ENCODE results near the gene VAC14. TPM values are rescaled to one million over a fixed set of nuclear protein-coding genes. Genes with fewer than 3 reads are reported as not detected.

The VAC14 gene
- total RNA-seq, 2 donors from 2014 or later, result 26.5 to 27.7 TPM

- DNase-seq (no peak), ATAC-seq (no peak)
- Histone ChIP-seq H3K4me3 (no peak overlapping the region), H3K9me3 (no peaks in the 10 kb centered on the region), H3K27me3 (no peaks in the 10 kb centered on the region), H3K4me1 (no peaks in the 10 kb centered on the region), H3K27ac (no peak overlapping the region), H3K36me3 (replicated peaks in 1 of 2; ENCODE audit: insufficient read depth in 1 of 2, low read depth in 2 of 2) (no peaks in the 10 kb centered on the region)
- 90 to 94% methylated on average over 7 to 9 of the region's 9 CpGs for WGBS, 2 donors
- intact Hi-C loops (cut with DNase I), result no loop called here
- TF ChIP-seq, protein P1, sequence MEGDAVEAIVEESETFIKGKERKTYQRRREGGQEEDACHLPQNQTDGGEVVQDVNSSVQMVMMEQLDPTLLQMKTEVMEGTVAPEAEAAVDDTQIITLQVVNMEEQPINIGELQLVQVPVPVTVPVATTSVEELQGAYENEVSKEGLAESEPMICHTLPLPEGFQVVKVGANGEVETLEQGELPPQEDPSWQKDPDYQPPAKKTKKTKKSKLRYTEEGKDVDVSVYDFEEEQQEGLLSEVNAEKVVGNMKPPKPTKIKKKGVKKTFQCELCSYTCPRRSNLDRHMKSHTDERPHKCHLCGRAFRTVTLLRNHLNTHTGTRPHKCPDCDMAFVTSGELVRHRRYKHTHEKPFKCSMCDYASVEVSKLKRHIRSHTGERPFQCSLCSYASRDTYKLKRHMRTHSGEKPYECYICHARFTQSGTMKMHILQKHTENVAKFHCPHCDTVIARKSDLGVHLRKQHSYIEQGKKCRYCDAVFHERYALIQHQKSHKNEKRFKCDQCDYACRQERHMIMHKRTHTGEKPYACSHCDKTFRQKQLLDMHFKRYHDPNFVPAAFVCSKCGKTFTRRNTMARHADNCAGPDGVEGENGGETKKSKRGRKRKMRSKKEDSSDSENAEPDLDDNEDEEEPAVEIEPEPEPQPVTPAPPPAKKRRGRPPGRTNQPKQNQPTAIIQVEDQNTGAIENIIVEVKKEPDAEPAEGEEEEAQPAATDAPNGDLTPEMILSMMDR (IDR thresholded peaks at IDR 0.05), result no peak
- no peak for TF ChIP-seq POLR2A (IDR thresholded peaks at IDR 0.05)
Observed at GRCh38 chr16:70701596-70701995, 99.4 kb downstream of the VAC14 start.

- DNase-seq, result no peak
- intact Hi-C loops (cut with DNase I), result no loop called here
- Histone ChIP-seq H3K4me1 (no peaks in the 10 kb centered on the region), H3K36me3 (replicated peaks in 1 of 2; ENCODE audit: insufficient read depth in 1 of 2, low read depth in 2 of 2) (no peaks in the 10 kb centered on the region), H3K9me3 (no peaks in the 10 kb centered on the region), H3K27ac (peak overlapping the region in 1 of 4 donors; percentile 10), H3K4me3 (no peak overlapping the region), H3K27me3 (no peaks in the 10 kb centered on the region)
- WGBS, 2 donors, result 79 to 86% methylated on average over 2 to 3 of the region's 3 CpGs
- TF ChIP-seq POLR2A (IDR thresholded peaks at IDR 0.05), result no peak
- TF ChIP-seq, protein P1 (IDR thresholded peaks at IDR 0.05), result no peak
- ATAC-seq, result no peak
Observed at GRCh38 chr16:70701036-70701435, 99.9 kb downstream of the VAC14 start.

- no peaks in the 10 kb centered on the region for H3K4me1 ChIP-seq
- intact Hi-C loops (cut with DNase I), result no loop called here
- WGBS, 2 donors, result 78 to 91% methylated on average over 17 to 30 of the region's 30 CpGs
- ATAC-seq (peak; percentile 43), DNase-seq (peak in 3 of 4 donors; percentile 56 to 62 (median 57))
- TF ChIP-seq POLR2A (IDR thresholded peaks at IDR 0.05), result peak in 1 of 3 donors; percentile 8
- TF ChIP-seq, protein P1 (IDR thresholded peaks at IDR 0.05), result no peak
- H3K36me3 ChIP-seq (replicated peaks in 1 of 2; ENCODE audit: insufficient read depth in 1 of 2, low read depth in 2 of 2), result no peaks in the 10 kb centered on the region
- no peaks in the 10 kb centered on the region for H3K9me3 ChIP-seq
- H3K27me3 ChIP-seq, result no peaks in the 10 kb centered on the region
- H3K4me3 ChIP-seq, result no peak overlapping the region
- peak overlapping the region in 2 of 4 donors; percentile 10 to 20 for H3K27ac ChIP-seq
Observed at GRCh38 chr16:70700101-70701020, 100.6 kb downstream of the VAC14 start.

DNA sequence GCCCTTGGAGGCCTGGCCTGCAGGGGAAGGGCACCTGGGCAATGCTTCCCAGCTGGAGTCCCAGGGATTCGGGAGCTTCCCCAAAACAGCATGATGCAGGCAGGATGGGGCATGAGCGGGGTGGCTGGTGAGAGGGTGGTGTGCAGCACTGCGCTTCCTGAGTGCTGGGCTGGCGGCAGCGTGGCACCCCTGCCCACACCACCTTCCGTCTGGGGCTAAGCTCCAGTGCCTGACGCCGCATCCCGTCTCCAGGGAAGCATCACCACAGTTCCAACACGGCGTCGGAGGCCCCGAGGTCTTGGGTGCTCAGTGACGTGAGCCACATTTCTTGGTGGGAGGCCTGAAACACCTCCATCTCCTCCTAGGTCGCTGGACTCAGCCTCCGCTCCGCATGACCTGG lies 101.3 kb downstream of the VAC14 start:
- no peak for DNase-seq
- no peaks in the 10 kb centered on the region for H3K9me3 ChIP-seq
- no peak overlapping the region for H3K27ac ChIP-seq
- TF ChIP-seq POLR2A (IDR thresholded peaks at IDR 0.05), result no peak
- TF ChIP-seq, protein P1 (IDR thresholded peaks at IDR 0.05), result no peak
- H3K4me3 ChIP-seq, result no peak overlapping the region
- intact Hi-C loops (cut with DNase I), result no loop called here
- 89 to 98% methylated on average over 8 to 17 of the region's 17 CpGs for WGBS, 2 donors
- no peaks in the 10 kb centered on the region for H3K36me3 ChIP-seq (replicated peaks in 1 of 2; ENCODE audit: insufficient read depth in 1 of 2, low read depth in 2 of 2)
- ATAC-seq, result no peak
- no peaks in the 10 kb centered on the region for H3K4me1 ChIP-seq
- no peaks in the 10 kb centered on the region for H3K27me3 ChIP-seq
